GM19035 (cell line): Measurements from ENCODE around the gene SLC22A23.

Experiments used
- ATAC-seq: cut with Tn5 transposase; IDR thresholded peaks from one replicate; pipeline ENCODE4 v1.9.1; 2021; ENCODE audit not compliant: unreplicated experiment

The SLC22A23 gene

DNA sequence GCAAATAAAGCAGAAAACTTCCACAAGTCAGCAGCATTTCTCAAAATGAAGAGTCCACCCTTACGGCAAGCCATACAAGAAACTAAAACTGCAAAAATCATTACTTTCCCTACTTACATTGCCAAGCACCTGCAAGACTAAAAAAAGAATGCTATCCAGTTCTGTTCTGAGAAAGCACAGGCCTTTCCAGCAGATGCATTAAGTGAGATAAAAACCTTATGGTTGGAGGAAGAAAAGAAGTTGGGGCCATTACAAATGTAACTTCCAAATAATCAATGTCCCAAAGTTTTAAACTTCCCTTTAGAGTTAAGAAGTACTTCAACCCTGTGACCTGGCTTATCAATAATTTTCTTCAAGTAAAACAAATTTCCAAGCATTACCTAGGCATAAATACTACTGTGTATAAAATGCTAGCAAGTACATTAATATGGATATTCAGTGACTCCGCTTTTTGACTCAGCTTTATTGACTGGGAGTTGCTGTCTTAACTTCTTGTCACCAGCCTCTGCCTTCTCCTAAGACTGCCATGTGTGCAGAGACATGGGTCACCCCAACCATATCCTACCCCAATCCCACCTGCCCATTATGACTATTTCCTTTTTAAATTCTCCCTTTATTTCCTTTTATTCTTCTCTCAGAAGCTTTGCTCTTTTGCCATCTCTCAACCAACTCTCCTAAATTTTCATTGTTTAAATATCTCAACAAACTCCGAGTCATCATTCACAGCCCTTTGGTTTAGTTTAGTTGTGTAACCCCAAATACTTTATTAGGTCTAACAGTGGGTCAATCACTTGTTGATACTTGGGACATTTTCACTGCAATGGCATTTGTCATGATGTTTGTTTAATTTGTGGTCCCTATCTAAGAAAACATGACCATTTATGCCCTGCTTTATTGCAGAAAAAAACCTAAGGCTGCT, 49.7 kb downstream of the SLC22A23 start:
- no peak for ATAC-seq

DNA sequence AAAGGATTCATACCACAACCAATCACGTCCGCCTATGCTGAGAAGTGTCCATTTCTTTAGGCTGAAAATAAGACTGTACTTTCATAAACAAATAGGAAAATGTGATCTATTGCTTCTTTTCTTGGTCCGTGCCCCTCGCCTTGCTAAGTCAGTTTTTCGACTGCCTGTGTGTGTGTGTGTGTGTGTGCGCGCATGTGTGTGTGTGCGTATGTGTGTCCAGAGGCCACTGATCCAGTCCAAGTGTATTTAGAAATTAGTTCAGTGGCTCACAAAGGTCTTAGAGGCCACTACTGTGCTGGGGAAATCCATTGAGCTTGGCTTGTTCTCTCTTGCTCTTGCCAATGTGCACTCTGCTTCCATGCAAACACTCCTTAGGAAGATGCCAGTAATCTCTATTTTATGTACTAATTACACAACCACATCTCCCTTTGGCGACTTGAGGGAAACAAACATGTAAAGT, 50.5 kb downstream of the SLC22A23 start:
- ATAC-seq: no peak

DNA sequence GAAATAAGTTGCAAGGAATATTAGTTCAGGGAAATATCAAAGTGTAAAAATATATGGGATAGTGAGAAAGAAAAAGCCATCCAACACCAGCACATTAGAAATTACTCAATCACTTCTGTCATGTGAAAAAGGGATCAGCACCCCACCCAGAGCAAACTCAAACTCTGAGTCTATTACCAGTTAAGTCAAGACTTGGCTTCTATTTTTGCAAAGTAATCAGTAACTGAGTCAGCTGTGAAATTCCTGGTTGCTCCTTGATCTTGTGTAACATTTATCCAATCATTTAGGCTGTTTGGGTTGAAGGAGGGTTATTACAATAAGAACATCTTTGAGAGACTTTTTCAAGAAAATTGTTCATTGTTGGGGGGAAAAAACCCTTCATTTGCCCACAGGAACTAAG, 51.2 kb downstream of the SLC22A23 start:
- ATAC-seq: no peak

DNA sequence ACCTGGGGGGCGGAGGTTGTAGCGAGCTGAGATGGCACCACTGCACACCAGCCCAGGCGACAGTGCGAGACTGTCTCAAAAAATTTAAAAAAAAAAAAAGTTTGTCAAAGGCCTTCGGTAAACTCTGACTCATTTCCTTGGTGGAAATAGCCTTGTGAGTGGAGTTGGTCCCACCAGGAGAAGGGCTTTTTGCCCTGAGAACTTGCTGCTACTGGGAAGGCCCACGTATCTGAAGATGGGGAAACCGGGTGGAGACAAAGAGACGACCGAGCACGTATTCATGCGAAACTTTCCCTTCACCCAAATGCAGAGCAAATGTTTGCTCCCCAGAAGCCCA, 51.7 kb downstream of the SLC22A23 start:
- ATAC-seq: no peak

DNA sequence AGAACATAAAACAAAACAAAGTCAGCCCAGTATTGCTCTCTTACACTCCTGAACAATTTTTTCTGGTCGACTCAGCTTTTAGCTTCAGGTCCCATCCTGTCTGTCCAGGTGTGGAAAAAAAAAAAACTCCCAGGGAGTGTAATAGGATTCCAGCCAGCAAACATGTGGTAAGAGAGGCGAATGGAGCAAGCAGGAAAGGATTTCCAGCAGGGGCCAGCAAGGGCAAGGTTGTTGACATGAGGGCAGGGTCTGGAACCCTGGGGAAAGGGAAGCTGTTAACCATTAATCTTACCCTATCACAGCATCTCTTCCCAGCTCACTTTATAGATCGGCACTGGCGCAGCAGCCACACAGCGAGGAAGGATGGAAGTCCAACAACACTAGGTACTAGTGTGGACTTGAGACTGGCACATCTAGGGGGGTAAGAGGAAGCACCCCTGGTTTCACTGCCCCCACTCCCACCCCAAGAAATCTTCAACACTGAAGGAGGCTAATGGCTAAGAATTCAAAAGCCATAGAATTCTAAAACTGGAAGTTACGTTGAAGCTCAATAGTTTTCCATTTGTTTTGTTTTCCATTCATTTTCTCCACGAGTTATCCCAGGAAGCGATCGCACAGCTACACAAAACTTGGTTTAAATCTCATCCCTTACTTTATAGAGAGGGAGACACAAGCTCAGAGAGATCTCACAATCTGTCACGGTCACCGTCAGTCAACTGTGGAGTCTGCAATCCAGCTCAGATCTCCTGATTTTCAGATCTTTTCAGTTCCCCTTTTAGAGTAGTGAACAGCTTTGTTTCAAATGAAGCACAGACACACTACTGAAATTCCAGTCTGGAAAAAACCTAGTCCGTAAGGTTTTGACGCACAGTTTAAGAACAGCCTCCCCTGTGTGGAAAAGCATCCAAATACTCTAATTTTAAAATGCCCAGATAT, 53.3 kb downstream of the SLC22A23 start:
- ATAC-seq: no peak

DNA sequence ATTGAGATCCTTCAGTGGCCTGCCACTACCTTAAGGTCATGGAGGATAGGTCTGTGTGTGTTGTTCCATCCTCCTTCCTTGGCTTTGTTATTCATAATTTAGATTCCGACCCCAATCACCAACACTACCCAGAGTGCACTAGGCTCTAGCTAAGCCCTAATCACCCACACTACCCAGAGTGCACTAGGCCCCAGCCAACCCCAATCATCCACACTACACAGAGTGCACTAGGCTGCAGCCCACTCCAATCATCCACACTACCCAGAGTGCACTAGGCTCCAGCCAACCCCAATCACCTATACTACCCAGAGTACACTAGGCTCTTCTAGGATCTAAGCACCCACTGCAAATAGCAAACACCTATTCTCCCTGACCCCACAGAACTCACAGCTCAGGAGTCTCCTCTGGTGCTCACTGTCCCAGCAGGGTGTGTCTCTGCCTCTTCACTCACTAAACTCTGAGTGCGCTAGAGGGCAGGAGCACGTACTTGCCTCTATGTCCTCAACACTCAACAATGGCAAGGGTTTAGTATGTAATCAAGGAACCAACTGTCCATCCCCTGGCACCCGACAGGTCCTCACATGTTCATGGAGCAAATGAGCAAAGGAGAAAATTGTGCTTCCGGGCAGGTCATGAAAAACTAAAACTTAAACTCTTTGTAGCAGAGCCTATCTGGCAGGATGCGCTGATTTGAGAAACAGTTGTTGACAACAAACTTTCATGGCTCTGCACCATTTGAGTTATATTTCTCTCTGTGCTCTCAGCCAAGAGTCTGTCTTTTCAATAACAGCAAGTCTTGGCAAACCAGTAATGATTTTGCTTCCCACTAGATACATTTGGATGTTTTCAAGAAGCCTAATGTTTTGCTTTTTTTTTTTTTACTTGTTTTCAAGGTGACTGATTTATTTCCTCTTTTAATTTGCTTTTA, 54.3 kb downstream of the SLC22A23 start:
- no peak for ATAC-seq

DNA sequence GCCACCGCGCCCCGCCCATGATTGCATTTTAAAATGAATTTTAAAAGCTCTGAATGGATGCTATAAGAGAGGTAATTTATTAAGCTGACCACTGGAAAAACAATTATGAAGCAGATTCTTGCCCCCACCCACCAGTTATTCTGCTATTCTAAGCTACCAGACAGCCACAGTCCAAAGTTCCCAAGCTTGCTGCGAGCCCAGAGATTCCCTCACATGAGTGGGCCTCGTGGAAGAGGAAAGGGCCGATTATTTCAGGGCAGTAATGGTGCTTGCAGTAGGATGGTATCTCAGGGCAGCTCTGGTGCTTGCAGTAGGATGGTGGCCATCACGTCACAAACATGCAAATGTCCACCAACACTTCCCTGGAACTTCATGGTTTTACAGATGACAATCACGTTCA, 56.7 kb downstream of the SLC22A23 start:
- no peak for ATAC-seq

DNA sequence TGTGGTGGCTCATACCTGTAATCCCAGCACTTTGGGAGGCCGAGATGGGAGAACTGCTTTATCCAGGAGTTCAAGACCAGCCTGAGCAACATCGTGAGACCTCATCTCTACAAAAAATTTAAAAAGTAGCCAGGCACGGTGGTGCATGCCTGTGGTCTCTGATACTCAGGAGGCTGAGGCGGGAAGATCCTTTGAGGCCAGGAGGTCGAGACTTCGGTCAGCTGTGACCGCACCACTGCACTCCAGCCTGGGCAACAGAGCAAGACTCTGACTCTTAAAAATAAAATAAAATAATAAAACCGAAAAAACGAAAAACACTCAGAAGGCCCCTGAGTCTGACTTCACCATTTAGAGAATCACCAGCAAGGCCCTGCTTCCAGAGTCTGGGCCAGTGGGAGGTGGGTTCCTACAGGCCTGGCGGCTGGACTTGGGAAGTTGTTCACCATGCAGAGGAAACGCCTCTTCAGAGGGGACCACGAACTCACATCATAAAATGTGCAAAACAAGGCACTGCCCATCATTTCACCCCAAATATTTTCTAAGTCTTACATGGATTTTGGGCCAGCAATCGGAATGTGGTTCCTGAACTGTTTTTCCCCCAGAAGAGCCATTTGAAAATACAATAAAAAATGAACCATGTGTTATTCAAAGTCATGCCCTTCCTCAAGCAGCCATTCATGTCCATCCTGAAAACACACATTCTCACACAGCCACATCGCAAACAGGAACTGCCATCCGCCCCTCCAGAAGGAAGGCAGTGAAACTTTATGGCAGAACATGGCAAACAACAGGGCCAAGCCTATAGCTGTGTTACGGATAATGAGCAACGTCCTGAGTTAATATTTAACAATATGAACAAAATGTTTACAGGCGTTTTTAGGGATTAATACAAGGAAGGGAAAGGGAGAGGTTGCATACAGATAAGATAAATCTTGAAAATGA, 57.8 kb downstream of the SLC22A23 start:
- ATAC-seq: no peak

DNA sequence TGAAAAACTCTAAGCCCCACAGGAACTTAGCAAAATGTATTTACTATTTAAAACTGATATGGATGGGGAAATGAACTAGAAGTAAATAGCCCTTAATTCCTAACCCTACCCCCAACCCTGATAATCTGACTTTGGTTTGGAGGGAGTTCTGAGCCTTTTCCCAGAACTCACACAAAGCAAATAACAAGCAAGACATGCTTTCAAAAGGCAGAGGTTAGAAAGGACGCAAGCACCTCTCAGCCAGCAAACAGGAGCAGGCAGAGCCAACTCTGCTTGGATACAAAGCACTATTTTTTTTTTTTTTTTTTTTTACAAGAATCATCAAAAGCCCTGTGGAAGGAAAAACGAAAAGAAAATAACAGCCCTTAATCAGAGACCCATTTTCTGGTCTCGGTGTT, 58.7 kb downstream of the SLC22A23 start:
- no peak for ATAC-seq

DNA sequence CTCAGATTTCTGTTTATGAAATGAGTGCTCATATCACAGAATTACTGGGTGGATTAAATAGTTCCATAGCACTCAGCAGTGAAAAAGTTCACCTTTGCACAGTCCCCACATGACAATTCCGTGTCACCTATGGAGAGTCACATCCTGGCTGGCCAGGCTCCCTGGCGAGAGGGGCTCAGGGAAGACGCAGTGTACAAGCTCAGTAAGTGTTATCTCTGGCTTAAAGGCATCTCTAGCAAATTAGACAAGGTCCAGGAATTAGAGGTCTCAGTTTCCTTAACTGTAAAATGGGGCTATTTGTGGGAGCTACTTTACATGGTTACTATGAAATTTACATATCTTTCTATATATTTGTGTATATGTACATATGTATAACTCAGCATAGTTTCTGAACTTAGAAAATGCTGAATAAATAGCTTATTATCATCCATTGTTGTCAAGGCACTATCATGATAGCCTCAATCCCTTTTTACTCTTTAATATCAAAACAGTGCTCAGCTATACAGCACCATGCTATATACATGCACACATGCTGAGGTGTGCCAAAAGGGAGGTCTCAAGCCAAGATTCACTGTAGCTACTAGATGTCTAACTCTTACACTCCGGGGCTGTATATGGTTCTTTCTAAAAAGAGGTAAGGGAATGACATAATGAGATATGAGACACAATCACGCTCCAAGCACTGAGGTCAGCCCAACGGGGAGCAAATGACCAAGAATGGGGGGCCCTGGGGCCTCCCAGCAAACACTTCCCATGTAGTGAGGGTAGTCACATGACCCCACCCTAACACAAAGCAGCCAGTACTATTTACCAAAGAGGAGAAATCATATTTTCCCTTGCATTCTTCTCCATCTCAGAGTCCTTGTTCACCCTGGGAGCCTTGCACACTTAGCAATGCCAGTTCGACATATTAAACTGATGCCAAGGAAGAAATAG, 59.4 kb downstream of the SLC22A23 start:
- ATAC-seq: no peak

DNA sequence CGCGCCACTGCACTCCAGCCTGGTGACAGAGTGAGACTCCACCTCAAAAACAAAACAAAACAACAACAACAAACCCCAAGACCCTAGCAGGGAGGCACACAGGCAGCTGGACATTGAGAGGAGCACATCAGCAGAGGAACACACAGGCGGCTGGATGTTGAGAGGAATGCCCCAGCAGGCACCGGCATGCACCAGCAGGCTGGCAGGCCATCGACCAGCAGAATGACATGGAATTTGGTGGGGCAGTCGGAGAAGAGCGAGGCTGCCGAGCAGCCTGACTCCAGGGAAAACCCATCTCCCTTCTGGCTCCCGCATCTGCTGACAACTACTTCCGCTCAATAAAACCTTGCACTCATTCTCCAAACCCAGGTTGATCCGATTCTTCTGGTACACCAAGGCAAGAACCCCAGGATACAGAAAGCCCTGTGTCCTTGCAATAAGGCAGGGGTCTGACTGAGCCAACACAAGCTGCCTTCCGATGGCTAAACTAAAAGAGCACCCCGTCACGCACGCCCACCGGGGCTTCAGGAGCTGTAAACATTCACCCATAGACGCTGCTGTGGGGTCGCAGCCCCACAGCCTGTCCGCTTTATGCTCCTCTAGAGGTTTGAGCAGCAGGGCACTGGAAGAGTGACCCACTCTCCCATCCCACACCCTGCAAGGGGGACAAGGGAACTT, 60.2 kb downstream of the SLC22A23 start:
- no peak for ATAC-seq

DNA sequence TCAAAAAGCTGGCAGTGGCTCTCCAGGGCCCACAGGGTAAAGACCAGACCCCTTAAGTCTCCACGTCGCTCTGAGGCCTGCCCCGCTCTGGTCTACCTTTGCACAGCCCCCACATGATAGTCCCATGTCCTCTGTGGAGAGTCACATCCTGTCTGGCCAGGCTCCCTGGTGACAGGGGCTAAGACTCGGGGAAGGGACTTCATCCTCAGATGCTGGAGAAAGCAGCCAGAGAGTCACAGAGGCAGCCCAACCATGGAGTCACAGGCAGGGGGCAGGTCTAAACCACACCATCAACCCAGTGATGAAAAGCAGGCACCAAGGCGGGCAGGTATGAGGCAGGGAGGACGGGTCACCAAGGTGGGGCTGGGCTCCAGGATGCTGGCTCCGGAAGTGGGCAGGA, 62.2 kb downstream of the SLC22A23 start:
- ATAC-seq: no peak

DNA sequence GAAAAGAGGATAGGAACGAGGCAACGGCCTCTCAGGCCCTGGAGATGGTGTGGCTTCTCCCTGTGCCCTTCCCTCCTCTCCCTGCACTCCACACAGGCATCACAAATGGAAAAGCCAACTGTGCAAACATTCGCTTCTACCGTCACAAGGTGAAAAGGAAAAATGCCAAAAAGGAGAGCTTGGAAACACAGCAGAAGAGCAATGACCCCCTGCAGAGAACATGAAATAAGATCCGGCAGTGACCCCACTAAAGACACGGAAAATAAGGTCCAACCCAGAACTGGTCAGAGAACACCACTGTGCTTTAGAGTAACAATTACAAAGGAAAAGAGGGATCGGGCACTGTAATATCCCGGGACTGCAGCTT, 63.0 kb downstream of the SLC22A23 start:
- no peak for ATAC-seq

DNA sequence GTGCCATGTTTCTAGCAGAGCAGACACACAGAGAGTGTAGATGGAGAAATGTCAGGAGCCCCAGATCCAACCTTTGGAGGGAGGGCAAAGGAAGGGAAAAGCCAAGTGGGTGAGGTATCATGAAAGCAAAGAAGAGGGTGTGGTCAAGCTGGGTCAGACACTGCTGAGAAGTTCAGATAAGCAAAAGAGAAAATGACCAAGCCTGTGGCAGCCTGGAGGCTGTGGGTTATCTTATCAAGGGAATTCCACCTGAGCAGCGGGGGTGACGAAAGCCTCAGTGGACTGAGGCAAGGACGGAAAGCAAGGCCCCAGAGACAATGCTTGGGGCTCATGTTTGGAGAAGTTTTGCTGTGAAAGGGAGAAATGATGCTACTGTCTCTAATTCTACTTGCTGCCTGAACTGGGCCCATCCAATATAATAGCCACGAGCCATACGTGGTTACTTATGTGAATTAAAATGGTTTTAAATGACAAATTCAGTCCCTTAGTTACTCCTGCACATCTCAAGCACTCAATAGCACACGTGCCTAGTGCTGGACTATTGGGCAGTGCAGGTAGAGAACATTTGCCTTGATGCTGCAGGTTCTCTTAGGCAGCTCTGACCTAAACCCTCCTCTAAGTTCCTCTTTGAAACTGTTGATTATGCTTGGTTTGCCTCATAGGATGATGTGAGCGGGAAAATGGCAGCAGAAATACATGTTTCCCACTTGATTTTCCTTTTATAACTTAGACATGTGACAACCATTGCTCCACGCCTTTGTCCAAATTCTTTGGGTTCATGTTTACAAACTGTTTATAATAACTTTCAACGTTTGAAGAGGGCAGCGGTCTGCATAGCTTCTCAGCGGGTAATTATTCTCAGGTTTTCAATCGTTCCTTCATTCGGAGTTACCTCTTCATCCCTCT, 63.7 kb downstream of the SLC22A23 start:
- ATAC-seq: no peak

DNA sequence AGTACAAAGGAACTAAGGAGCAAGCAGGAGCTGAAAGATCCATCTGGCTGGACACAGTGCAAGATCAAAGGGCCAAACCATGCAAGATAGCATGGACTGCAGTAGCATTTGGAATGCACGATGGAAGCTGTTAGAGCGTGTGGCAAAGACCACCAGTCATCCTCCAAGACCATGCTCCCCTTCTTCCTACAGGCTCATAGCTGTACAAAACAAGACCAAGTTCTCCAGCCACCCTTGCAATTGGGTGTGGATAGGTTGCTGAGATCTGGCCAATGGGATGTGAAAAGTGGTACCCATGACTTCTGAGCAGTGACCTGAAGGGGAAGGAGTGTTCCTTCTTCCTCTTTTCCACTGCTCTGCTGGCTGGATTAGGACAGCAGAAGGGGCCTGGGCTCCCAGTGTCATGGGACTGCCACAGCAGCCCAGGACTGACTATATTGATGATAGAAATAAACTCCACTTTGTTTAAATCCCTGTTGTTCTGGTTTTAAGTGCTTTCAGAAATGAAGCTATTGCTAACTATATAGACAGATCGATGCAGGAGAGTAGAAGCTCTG, 64.9 kb downstream of the SLC22A23 start:
- no peak for ATAC-seq

DNA sequence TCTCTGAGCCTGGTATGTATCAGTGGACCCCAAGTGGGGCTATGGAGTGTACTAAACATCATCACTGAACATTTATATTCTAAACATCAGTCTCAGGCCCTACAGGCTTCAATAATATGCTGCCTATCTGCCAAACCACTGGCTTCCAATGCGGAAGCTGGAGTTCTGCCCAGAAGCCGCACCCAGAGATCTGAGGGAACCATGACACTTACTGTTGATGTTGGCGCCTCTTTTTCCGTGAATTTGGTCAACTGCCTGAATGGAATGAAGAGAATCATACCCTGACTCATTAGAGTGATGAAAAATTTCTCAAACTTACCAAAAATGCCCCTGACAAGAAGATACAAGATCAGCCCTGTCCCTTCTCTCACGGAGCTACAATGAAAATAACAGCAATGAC, 66.2 kb downstream of the SLC22A23 start:
- ATAC-seq: no peak
